Lower lobe of right lung (tissue), 2 donors: Measurements from ENCODE around the gene PI4K2A. TPM values are rescaled to one million over a fixed set of nuclear protein-coding genes. Genes with fewer than 3 reads are reported as not detected.
A peak's percentile ranks its signal among the peaks of the same experiment; 100 is the strongest.

Experiments
- ATAC-seq, 2 donors: fragments of 200-7000 bp; cut with Tn5 transposase; one replicate each; pipeline ENCODE4 v1.9.1; 2020 to 2022; ENCODE audit warnings: mild to moderate bottlenecking in 2 of 2, moderate library complexity in 2 of 2
- DNase-seq: peaks from one replicate; pipeline ENCODE4 v3.0.0-alpha.2; 2020
- H3K27ac ChIP-seq: fragments of 200-600 bp; one replicate; pipeline ENCODE4 v1.8.0; 2022
- H3K27me3 ChIP-seq: fragments of 200-600 bp; one replicate; pipeline ENCODE4 v1.8.0; 2022; ENCODE audit warnings: low read depth
- H3K36me3 ChIP-seq: fragments of 200-600 bp; one replicate; pipeline ENCODE4 v1.8.0; 2022; ENCODE audit warnings: mild to moderate bottlenecking
- H3K4me1 ChIP-seq: fragments of 200-600 bp; one replicate; pipeline ENCODE4 v1.8.0; 2022
- H3K4me3 ChIP-seq: fragments of 200-600 bp; one replicate; pipeline ENCODE4 v1.8.0; 2022; ENCODE audit warnings: mild to moderate bottlenecking
- H3K9me3 ChIP-seq: fragments of 200-600 bp; one replicate; pipeline ENCODE4 v1.8.0; 2022
- intact Hi-C: fragments of 100-400 bp; cut with DNase I; formaldehyde crosslinking; loops from one replicate; pipeline ENCODE4 v1.11.0; 2022
- total RNA-seq: library from RNA; stranded (reverse); fragmentation: NEBNext Ultra II Directional; extraction: Animal tissue kit (Norgen Biotek cat#: 25700); gene quantifications from one replicate; pipeline ENCODE4 v1.2.1, GENCODE V29; 2021
- TF ChIP-seq, protein P1 (sequence below): fragments of 200-600 bp; IDR thresholded peaks from one replicate; pipeline ENCODE4 v1.8.0; 2022; ENCODE audit warnings: antibody characterized with exemption, mild to moderate bottlenecking
- donor health status: DM: no; HTN: yes; CAD: no; lungs with severe emphysema.

The PI4K2A gene
- total RNA-seq, 1 donor from 2014 or later, result 29.7 TPM

DNA sequence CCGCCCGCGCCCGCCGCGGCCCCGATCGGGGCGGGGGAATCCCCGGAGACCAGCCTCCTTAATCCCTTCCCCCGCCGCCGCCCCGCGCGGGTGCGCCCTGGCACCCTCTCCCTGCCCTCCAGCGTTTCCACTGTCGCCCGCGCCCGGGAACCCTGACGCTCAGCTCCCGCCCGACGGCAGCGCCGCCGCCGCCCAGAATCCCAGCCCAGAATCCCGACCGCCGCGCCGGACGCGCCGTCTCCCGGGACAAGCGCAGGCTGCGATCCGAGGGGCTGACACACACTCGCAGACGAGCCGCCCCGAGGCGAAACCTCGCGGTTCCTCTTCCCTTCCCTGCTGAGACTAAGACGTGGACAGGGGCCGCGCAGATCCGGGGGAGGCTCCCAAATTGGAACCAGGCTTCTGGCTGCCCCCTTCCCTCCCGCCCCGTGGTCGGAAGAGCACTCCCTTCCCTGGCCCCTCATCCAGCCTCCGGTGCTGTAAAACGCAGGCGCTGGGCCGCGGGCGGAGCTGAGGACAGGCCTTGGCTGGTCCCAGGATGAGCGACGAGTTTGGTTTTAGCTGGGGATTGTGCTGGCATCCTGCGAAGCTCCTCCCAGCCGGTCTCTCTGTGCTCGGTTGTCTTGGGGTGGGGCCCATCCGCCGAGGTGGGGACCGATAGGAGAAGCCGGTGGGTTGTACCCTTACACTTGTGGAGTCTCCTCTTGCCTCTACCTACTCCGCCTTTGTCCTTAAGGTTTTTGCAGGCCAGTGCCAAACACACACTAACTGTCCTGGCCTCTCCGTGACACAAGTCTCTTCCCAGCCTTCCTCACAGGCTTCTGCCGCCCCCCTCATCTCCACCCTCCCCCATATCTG lies 74.2 kb downstream of the PI4K2A start:
- Histone ChIP-seq H3K9me3 (no peaks in the 10 kb centered on the region), H3K4me1 (peaks cover 56% of the 10 kb centered on the region), H3K27me3 (no peaks in the 10 kb centered on the region), H3K4me3 (peak overlapping the region; percentile 74), H3K36me3 (peaks cover 12% of the 10 kb centered on the region), H3K27ac (peak overlapping the region; percentile 90)
- TF ChIP-seq, protein P1, sequence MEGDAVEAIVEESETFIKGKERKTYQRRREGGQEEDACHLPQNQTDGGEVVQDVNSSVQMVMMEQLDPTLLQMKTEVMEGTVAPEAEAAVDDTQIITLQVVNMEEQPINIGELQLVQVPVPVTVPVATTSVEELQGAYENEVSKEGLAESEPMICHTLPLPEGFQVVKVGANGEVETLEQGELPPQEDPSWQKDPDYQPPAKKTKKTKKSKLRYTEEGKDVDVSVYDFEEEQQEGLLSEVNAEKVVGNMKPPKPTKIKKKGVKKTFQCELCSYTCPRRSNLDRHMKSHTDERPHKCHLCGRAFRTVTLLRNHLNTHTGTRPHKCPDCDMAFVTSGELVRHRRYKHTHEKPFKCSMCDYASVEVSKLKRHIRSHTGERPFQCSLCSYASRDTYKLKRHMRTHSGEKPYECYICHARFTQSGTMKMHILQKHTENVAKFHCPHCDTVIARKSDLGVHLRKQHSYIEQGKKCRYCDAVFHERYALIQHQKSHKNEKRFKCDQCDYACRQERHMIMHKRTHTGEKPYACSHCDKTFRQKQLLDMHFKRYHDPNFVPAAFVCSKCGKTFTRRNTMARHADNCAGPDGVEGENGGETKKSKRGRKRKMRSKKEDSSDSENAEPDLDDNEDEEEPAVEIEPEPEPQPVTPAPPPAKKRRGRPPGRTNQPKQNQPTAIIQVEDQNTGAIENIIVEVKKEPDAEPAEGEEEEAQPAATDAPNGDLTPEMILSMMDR, result no peak
- intact Hi-C loops, result no loop called here
- DNase-seq (peak; percentile 76), ATAC-seq (peak; percentile 73 to 76)

DNA sequence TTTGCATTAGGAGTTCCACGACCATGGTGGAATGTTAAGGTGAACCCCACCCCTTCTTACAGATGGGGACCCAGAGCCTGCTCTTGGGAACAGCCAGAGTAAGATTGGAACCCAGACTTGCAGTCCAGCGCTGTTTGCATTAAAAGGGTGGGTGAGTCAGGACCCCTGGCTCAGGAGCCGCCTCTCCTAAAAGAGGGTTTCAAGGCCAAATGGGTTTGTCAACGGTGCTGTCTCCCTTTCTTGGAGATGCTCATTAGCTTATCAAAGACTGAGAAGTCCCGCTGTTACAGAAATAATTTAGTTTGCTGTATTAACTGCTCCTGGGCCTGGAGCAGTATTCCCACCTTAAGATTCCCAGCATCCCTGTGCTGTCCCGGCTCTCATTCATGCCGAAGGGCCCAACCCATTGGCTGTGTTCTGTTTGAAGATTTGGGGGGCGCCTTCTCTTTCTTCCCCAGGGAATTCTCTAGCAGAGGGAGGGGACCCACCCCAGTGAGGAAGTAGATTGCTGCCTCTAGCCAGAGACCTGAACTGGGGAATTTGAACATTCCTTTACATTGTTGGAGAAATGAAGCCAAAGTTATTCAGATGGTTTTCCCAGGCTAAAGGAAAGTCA lies 74.9 kb downstream of the PI4K2A start:
- DNase-seq, result no peak
- Histone ChIP-seq H3K27ac (peak overlapping the region; percentile 90), H3K4me3 (peak overlapping the region; percentile 74), H3K9me3 (no peaks in the 10 kb centered on the region), H3K4me1 (peaks cover 56% of the 10 kb centered on the region), H3K27me3 (no peaks in the 10 kb centered on the region), H3K36me3 (peaks cover 12% of the 10 kb centered on the region)
- ATAC-seq, result no peak
- TF ChIP-seq, protein P1, result no peak
- intact Hi-C loops, result no loop called here

DNA sequence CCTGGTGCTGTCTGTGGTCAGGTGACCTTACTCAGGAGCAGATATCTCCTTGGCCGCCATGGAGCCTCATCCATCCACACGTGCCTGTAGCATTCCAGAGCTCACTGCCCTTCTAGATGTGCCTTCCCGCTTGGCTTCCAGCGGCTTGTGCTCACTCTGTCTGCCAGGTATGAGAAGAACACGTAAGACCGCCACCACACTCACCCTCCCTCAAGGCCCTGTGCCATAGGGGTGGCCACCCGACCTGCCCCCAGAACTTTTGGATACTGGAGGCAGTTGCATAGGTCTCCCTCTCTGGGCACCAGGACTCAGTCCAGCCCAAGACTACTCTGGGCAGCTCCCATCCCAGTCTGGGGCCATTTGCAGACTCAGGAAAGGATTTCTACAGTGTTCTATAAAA lies 77.2 kb downstream of the PI4K2A start:
- H3K4me3 ChIP-seq, result no peak overlapping the region
- H3K9me3 ChIP-seq, result no peaks in the 10 kb centered on the region
- H3K27ac ChIP-seq, result peak overlapping the region; percentile 58
- intact Hi-C loops, result no loop called here
- ATAC-seq, result no peak
- H3K27me3 ChIP-seq, result no peaks in the 10 kb centered on the region
- DNase-seq, result no peak
- H3K36me3 ChIP-seq, result peaks cover 17% of the 10 kb centered on the region
- TF ChIP-seq, protein P1, result no peak
- H3K4me1 ChIP-seq, result peaks cover 51% of the 10 kb centered on the region

DNA sequence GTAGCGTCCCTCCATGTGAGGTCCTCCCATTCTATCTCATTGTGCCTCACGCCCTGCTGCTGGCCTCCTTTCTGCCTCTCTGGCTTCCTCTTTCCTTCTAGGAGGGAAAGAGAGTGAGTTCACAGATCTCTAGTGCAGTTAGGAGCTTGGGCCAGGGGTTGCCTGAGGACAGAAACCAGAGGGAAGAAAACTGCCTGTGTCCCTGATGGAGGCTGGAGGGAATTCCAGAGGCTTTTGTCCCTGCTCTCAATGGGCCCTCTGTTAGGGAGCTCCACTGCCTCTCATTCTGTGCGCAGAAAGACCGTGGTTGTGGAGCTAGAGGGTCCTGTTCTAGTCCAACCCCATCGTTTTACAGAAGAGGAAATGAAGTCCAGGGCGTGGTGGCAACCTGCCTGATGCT lies 77.7 kb downstream of the PI4K2A start:
- ATAC-seq, result no peak
- H3K27ac ChIP-seq, result peak overlapping the region; percentile 58
- intact Hi-C loops, result no loop called here
- H3K9me3 ChIP-seq, result no peaks in the 10 kb centered on the region
- no peaks in the 10 kb centered on the region for H3K27me3 ChIP-seq
- peaks cover 17% of the 10 kb centered on the region for H3K36me3 ChIP-seq
- no peak for DNase-seq
- TF ChIP-seq, protein P1, result no peak
- H3K4me3 ChIP-seq, result no peak overlapping the region
- peaks cover 46% of the 10 kb centered on the region for H3K4me1 ChIP-seq

DNA sequence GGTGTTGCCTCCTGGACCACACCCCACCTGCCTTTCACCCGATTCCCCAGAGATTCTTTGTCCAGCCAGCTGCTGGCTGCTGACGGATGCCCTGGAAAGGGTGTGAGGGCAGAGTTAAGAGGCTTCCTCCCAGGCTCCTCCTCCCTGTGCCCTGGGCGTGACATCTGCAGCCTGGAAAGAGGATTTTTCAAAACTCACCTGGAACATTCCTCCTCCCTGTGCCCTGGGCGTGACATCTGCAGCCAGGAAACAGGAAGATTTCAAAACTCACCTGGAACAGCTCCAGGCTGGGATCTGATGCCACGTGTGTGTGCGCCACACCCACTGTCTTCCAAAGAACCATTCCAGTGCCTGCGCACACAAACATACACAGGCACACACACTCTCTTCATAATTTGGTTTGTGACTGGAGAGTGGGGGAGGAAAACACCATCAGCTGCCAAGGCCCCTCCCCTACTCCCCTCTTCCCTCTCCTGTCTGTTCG lies 78.2 kb downstream of the PI4K2A start:
- ATAC-seq, result peak; percentile 89 to 90
- H3K9me3 ChIP-seq, result no peaks in the 10 kb centered on the region
- intact Hi-C loops, result no loop called here
- peak overlapping the region; percentile 58 for H3K27ac ChIP-seq
- H3K4me3 ChIP-seq, result no peak overlapping the region
- H3K4me1 ChIP-seq, result peaks cover 45% of the 10 kb centered on the region
- peaks cover 17% of the 10 kb centered on the region for H3K36me3 ChIP-seq
- DNase-seq, result peak; percentile 82
- no peaks in the 10 kb centered on the region for H3K27me3 ChIP-seq
- TF ChIP-seq, protein P1, result no peak
